NCI-H2196 (cell line): ENCODE data around the gene TRPC6.
A peak's percentile ranks its signal among the peaks of the same experiment; 100 is the strongest.
"Not testable (repeated sequence)": the region's sequence is repeated elsewhere in the genome, so short reads cannot be mapped to it uniquely, and the experiment has no call there.

Source experiments
- DNase-seq: peaks from one replicate; lab custom pipeline; 2025; ENCODE audit not compliant: unreplicated experiment; lab: John Stamatoyannopoulos, UW

TRPC6 gene

DNA sequence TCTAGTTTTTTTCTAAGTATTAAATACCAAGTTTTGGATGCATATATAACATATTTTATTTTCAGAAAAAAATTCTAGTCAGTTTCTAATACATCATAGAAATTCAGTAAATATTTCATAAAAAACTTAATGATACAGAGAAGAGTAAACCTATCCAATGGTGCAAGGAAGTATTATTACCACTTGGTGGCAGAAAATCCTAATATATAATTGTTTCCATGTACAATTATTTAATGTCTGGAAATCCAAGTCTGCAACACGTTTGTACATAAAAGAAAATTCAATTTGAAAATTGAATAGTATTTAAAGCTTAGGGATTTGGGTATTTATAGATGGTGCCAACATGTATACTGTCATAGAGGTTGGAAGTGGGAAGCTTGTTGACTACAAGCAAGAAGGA is 127.0 kb downstream of the TRPC6 start:
- DNase-seq: no peak

GRCh38 chr11:101453682-101454081 is 130.1 kb downstream of the TRPC6 start:
- no peak for DNase-seq

- no peak for DNase-seq
Measured at GRCh38 chr11:101448881-101449442, 134.8 kb downstream of the TRPC6 start.

GRCh38 chr11:101446726-101447125 is 137.1 kb downstream of the TRPC6 start:
- no peak for DNase-seq

- no peak for DNase-seq
Measured at GRCh38 chr11:101446238-101446637, 137.6 kb downstream of the TRPC6 start.

GRCh38 chr11:101445761-101446160 is 138.0 kb downstream of the TRPC6 start:
- DNase-seq: no peak

- no peak for DNase-seq
Measured at GRCh38 chr11:101444851-101445250, 139.0 kb downstream of the TRPC6 start.

- DNase-seq: no peak
Measured at GRCh38 chr11:101444164-101444563, 139.6 kb downstream of the TRPC6 start.

DNA sequence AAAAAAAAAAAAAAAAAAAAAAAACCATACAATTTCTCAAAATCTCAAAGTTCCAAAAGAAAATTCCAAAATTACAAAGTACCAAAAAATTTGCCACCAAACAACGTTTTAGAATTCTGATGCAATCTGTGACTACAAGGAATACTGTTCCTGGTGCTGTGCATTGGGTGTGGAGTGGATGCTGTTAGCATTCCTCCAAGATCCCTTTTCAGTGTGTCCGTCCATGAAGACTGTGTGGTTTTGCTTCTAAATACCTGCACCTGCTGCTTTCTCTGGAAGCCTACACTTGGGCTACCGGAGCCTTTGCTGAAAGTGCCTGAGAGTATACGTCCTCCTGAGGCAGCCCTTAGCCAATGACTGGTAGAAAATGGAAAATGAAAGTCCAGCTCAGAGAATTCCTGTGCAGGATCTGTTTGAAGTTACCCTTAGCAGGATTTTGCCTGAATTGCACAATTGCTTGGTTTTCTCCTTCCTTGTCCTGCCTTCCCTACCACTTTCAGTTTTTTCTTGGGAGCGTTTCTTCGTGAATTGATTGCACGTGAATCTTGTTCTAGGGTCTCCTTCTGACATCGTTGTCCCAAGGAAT is 140.8 kb downstream of the TRPC6 start:
- DNase-seq: no peak

GRCh38 chr11:101442171-101442570 is 141.6 kb downstream of the TRPC6 start:
- DNase-seq: no peak

DNA sequence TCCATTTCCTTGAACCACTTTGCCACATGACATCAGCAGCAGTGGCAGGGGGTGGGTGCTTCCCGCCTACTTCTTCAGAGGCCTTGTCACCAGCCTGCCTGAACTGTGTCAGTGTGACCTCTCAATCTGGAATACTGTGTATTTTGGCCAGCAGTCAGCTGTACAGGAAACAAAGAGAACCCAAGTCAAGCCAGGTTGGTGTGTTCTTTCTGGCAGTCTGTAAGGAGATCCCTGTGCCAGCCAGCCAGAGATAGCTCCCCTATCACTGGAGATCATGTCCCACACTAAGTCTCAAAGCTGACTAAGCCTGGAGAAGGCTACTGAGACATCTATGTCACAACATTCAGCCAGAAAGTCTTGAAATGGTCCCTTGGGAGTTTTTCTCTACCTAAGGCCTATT is 142.1 kb downstream of the TRPC6 start:
- no peak for DNase-seq

DNA sequence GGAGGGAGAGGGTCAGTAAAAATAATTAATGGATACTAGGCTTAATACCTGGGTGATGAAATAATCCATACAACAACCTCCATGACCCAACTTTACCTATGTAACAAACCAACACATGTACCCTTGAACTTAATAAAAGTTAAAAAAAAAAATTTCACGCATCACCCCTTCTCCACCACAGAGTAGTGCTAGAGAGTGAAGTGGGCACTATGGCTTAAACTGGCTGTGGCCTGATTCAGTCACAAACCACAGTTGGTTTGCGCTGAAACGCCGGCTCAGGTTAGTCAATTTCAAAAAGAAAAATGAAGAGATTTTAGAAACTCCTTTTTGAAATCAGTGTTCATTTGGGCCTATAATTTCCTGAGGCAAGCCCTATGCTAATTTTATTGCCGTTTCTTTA is 144.3 kb downstream of the TRPC6 start:
- DNase-seq: no peak

GRCh38 chr11:101438708-101439107 is 145.1 kb downstream of the TRPC6 start:
- not testable (repeated sequence) for DNase-seq

DNA sequence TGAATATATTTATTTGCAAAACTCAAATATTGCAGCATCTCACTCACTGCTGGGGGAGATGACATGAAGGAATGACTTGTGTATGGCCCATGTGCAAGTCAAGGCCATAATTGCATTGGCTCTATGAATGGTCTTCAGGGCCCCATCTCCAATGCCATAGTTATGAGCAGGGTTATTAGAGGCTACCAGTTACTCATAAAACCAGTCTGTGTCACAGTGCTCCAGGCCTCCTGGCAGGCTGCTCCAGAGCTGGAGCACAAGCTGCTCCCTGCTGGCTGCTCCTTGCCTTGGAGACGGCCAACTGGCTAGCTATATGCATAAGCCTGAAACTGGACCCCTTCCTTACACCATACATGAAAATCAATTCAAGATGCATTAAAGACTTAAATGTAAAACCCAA is 145.7 kb downstream of the TRPC6 start:
- no peak for DNase-seq

DNA sequence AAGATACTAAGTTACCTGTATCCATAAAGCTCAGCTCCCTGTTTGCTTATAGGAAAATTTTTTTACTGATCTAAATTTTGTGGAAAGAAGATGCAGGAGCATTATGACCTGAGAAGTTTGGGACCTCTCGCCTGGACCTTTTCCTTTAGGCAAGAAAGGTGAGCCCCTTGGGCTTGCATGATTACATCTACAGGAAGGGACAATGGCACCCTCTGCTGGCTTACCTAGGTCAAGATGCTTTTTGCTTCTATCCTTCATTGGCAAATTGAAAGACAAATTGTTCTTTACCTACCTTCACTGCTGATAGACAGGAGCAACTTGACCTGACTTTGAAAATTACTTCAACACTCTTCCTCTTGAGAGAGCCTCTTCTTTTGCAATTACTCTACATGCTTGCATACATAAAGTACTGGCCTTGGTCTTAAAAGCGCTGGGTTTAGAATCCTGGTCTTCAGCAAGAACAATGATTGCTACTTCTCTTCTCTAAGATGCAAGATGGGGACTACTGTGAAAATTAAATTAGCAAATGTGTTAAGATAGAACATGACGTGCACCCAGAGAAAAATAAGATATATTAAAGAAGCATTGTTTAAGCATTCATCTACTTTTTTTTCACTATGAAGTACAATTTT is 147.2 kb downstream of the TRPC6 start:
- peak; percentile 6 for DNase-seq

DNA sequence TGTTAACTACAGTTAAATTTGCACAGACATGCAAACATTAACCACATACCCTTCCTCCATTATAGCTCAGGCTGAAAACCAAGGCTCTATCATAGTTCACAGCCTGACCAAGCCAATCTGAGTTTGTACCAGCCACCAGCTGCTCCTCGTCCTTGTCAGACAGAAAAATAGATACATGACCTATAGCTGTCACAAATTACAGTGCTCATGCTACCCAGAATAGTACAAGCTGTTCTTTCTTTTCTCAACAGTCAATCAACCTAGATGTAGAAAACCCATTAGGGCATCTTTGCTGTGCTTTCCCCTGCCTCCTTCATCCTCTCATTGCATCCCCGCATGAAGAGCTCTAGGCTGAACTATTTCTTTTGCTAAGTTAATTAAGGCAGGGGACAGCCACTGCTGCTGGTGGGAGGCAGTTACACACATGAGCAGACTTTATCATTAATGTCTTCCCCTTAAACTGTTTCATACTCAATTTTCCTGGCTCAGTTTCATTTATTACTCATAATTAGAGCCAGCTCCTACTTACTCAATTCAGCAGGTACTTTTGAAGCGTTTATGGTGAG is 148.3 kb downstream of the TRPC6 start:
- no peak for DNase-seq

DNA sequence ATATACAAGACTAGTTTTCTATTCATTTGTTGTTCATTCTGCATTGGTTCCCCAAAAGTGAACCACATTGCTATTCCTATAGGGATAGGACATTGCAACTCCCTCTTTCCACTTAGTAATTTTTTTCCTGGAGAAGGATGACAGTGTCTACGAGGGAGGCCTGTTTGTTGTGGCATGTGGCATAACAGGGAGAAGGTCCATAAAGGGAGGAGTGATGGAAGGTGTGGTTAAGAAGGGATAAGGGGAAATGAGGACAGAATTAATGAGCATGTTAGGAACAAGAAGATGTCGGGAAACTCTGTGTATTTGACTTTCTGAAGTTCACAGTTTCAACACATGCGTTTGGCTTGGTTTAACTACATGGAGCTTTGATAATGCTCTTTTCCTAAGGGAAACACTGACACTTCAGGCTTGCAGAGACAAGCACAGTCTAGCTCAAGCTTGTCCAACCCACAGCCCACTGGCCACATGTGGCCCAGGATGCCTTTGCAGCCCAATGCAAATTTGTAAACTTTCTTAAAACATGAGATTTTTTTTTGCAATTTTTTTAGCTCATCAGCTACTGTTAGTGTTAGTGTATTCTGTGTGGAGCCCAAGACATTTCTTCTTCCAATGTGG is 149.7 kb downstream of the TRPC6 start:
- DNase-seq: no peak

- DNase-seq: no peak
Measured at GRCh38 chr11:101433151-101433550, 150.7 kb downstream of the TRPC6 start.

- DNase-seq: no peak
Measured at GRCh38 chr11:101429703-101430540, 153.9 kb downstream of the TRPC6 start.

DNA sequence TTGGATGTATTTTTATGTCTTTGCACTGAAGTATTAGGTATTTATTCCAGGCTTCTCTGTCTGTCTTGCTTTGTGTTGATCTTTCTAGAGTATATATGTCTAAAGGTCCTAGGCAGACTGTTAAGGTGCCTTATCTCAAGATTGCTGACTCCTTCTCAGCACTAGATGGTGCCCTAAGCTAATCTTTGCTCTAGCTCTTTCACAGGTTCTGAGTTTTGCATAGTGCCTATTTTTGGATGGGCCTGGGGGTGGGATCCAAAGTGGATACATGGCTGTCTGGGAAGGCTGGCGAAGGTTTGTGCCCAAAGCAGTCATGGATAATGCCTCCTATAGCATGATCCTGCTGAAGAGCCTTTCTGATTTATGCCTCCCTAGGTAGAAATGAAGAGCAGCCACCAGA is 154.9 kb downstream of the TRPC6 start:
- no peak for DNase-seq

DNA sequence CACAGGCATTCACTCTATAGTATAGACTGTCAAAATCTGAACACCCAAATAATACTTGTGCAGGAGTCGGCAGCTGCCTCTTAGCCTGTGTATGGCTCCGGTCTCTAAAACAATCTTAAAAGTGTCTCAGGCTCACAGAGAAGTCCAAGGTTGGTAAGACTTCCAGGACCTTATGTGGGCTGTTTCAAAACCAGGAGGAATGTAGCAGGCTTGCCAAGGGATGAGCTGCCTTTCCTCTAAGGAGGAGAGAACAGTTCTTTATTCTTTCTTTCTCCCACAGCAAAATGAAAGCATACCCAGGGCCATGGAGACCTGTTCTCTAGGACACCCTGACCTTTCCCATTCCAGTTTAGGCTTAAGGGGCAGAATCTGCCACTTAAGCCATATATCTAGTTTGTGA is 176.5 kb downstream of the TRPC6 start:
- no peak for DNase-seq
